HepG2 (cell line): ENCODE measurements around the gene MAT2A. TPM values are rescaled to one million over a fixed set of nuclear protein-coding genes. Genes with fewer than 3 reads are reported as not detected.
A peak's percentile ranks its signal among the peaks of the same experiment; 100 is the strongest.

Experiments used
- ADNP ChIP-seq: sonication (generic); formaldehyde crosslinking; IDR thresholded peaks from 2 replicates; pipeline ENCODE4 v1.4.0; 2020; ENCODE audit warnings: missing genetic modification reagents
- ARNT2 ChIP-seq: sonication (generic); formaldehyde crosslinking; IDR thresholded peaks from 2 replicates; pipeline ENCODE4 v1.8.0; 2022; ENCODE audit warnings: mild to moderate bottlenecking, low read depth, missing genetic modification reagents, moderate library complexity
- BRD4 ChIP-seq: sonication (generic); formaldehyde crosslinking; IDR thresholded peaks from 2 replicates; pipeline ENCODE4 v1.4.0; 2020; ENCODE audit warnings: missing genetic modification reagents
- DZIP1 ChIP-seq: sonication (generic); formaldehyde crosslinking; IDR thresholded peaks from 2 replicates; pipeline ENCODE4 v1.5.0; 2020; ENCODE audit warnings: mild to moderate bottlenecking, missing genetic modification reagents
- FOXC1 ChIP-seq: sonication (generic); formaldehyde crosslinking; IDR thresholded peaks from 2 replicates; pipeline ENCODE4 v1.8.0; 2022; ENCODE audit warnings: mild to moderate bottlenecking, missing genetic modification reagents, borderline replicate concordance
- GATAD1 ChIP-seq: IDR thresholded peaks from 2 replicates; pipeline ENCODE4 v1.6.1; 2016; ENCODE audit warnings: missing genetic modification reagents, missing compliant biosample characterization
- HNRNPK ChIP-seq: fragments of 200-400 bp; formaldehyde crosslinking; IDR thresholded peaks from 2 replicates; pipeline ENCODE4 v1.6.1; 2018; ENCODE audit warnings: low read length, low read depth, moderate library complexity, mild to moderate bottlenecking; ENCODE audit not compliant: poor library complexity, severe bottlenecking
- MBD4 ChIP-seq: IDR thresholded peaks from 2 replicates; pipeline ENCODE4 v1.6.1; 2012; ENCODE audit warnings: low read length, inconsistent platforms, borderline replicate concordance
- PHB2 ChIP-seq: fragments of 450-650 bp; IDR thresholded peaks from 2 replicates; pipeline ENCODE4 v1.6.1; 2018; ENCODE audit not compliant: partially characterized antibody
- TBL1XR1 ChIP-seq: fragments of 150-350 bp; IDR thresholded peaks from 2 replicates; pipeline ENCODE4 v1.6.1; 2014; ENCODE audit warnings: borderline replicate concordance, low read length; ENCODE audit not compliant: partially characterized antibody
- YEATS2 ChIP-seq: sonication (generic); formaldehyde crosslinking; IDR thresholded peaks from 2 replicates; pipeline ENCODE4 v1.4.0; 2020; ENCODE audit warnings: missing genetic modification reagents, borderline replicate concordance
- ZBTB46 ChIP-seq: sonication (generic); formaldehyde crosslinking; IDR thresholded peaks from 2 replicates; pipeline ENCODE4 v1.4.0; 2020; ENCODE audit warnings: mild to moderate bottlenecking, missing genetic modification reagents, borderline replicate concordance
- ZHX1 ChIP-seq: sonication (generic); formaldehyde crosslinking; IDR thresholded peaks from 2 replicates; pipeline ENCODE4 v1.8.1; 2022; ENCODE audit warnings: low read depth, mild to moderate bottlenecking, missing genetic modification reagents
- ZNF281 ChIP-seq: sonication (generic); formaldehyde crosslinking; IDR thresholded peaks from 2 replicates; pipeline ENCODE4 v1.4.0; 2020; ENCODE audit warnings: missing genetic modification reagents, borderline replicate concordance
- ZNF343 ChIP-seq: sonication (generic); formaldehyde crosslinking; IDR thresholded peaks from 2 replicates; pipeline ENCODE4 v1.4.0; 2020; ENCODE audit warnings: mild to moderate bottlenecking, missing genetic modification reagents
- ZNF552 ChIP-seq: sonication (generic); formaldehyde crosslinking; IDR thresholded peaks from 2 replicates; pipeline ENCODE4 v1.9.0; 2022; ENCODE audit warnings: missing genetic modification reagents, mild to moderate bottlenecking, borderline replicate concordance
- ZNF709 ChIP-seq: sonication (generic); formaldehyde crosslinking; IDR thresholded peaks from 2 replicates; pipeline ENCODE4 v1.5.0; 2020; ENCODE audit warnings: mild to moderate bottlenecking, missing genetic modification reagents
- ZNF781 ChIP-seq: sonication (generic); formaldehyde crosslinking; IDR thresholded peaks from 2 replicates; pipeline ENCODE4 v1.5.1; 2020; ENCODE audit warnings: borderline replicate concordance, mild to moderate bottlenecking, missing genetic modification reagents; ENCODE audit errors: not compliant biosample characterization
- polyA plus RNA-seq, 8 experiments: library from polyadenylated mRNA; depleted of rRNA in 3 of 8; stranded (reverse) in 7 of 8; unstranded in 1 of 8; fragments of >200 nt; fragmentation: Illumina TruSeq in 4 of 8; extraction: Trizol in 4 of 8; gene quantifications; 2 replicates each; pipeline versions ENCODE4 v1.2.1 to v1.2.3, GENCODE V29; 2011 to 2016; ENCODE audit warnings: low read depth in 4 of 8, missing spikeins in 1 of 8, mixed read lengths in 1 of 8; ENCODE audit not compliant: insufficient read depth in 1 of 8
- total RNA-seq, 5 experiments: library from RNA; depleted of rRNA; stranded (reverse); fragments of >200 nt; fragmentation: Illumina TruSeq; extraction: Trizol; gene quantifications; 2 replicates each; pipeline ENCODE4 v1.2.3, GENCODE V29; 2016; ENCODE audit warnings: low read depth in 1 of 5

Gene MAT2A
- total and polyA plus RNA-seq, 2 of the 13 experiments (the other 11 are each of a cell fraction or from before 2014, with no cell fraction given) = 155 to 331 TPM

GRCh38 chr2:85589982-85590791 is 51.2 kb downstream of the MAT2A start (continued):
- TF ChIP-seq ZHX1 (CRISPR knock-in tag) (no peak), ARNT2 (CRISPR knock-in tag) (0 out of 2 replicates have a peak, but pooled peaks have one; percentile 20), ZNF343 (CRISPR knock-in tag) (no peak), ZNF281 (CRISPR knock-in tag) (no peak; the same call in 1 of the 2 replicates), GATAD1 (CRISPR knock-in tag) (no peak; the same call in 1 of the 2 replicates), MBD4 (no peak), ZNF709 (no peak), HNRNPK (no peak), PHB2 (no peak), ZNF552 (CRISPR knock-in tag) (no peak), ZNF781 (CRISPR knock-in tag) (no peak), ZBTB46 (CRISPR knock-in tag) (no peak), TBL1XR1 (no peak), FOXC1 (CRISPR knock-in tag) (no peak), YEATS2 (peak; percentile 40; the same call in 1 of the 2 replicates), ADNP (CRISPR knock-in tag) (no peak), BRD4 (CRISPR knock-in tag) (no peak), DZIP1 (CRISPR knock-in tag) (no peak)
